IMR-90 (cell line): Measurements from ENCODE around the gene SH3TC1.

ENCODE experiments used
- CTCF ChIP-seq: conservative IDR thresholded peaks from 2 replicates; pipeline ENCODE4 v1.5.1; 2012; ENCODE audit warnings: mild to moderate bottlenecking, low read depth, low read length, improper control_type of control experiment
- FOS ChIP-seq: fragments of 150-350 bp; IDR thresholded peaks from 2 replicates; pipeline ENCODE4 v1.6.1; 2016; ENCODE audit warnings: low read depth, low read length
- MXI1 ChIP-seq: IDR thresholded peaks from 2 replicates; pipeline ENCODE4 v1.6.1; 2012; ENCODE audit warnings: low read depth, mild to moderate bottlenecking, low read length, moderate library complexity, borderline replicate concordance
- POLR2A ChIP-seq: IDR thresholded peaks from 2 replicates; pipeline ENCODE4 v1.6.1; 2012; ENCODE audit warnings: mild to moderate bottlenecking, low read depth, low read length
- RAD21 ChIP-seq: IDR thresholded peaks from 2 replicates; pipeline ENCODE4 v1.6.1; 2012; ENCODE audit warnings: low read length, improper control_type of control experiment
- RCOR1 ChIP-seq: IDR thresholded peaks from 2 replicates; pipeline ENCODE4 v1.6.1; 2012; ENCODE audit warnings: mild to moderate bottlenecking, low read length, improper control_type of control experiment; ENCODE audit not compliant: insufficient replicate concordance
- RFX5 ChIP-seq: IDR thresholded peaks from 2 replicates; pipeline ENCODE4 v1.8.0; 2012; ENCODE audit warnings: low read depth, mild to moderate bottlenecking, low read length, moderate library complexity
- USF2 ChIP-seq: fragments of 150-350 bp; IDR thresholded peaks from 2 replicates; pipeline ENCODE4 v1.6.1; 2017; ENCODE audit warnings: mild to moderate bottlenecking, antibody characterized with exemption, low read length, low read depth

- TF ChIP-seq USF2 = no peak
- no peak for TF ChIP-seq RCOR1
- TF ChIP-seq CTCF = no peak
- TF ChIP-seq POLR2A = no peak
- no peak for TF ChIP-seq RAD21
- TF ChIP-seq MXI1 = no peak
- TF ChIP-seq RFX5 = no peak
- TF ChIP-seq FOS = no peak
These were observed 12.9 kb downstream of the SH3TC1 start for GRCh38 chr4:8211737-8212581.
